HG03103 (cell line): Measurements from ENCODE around the gene VANGL1.

ENCODE experiments used
- ATAC-seq: cut with Tn5 transposase; IDR thresholded peaks from one replicate; pipeline ENCODE4 v1.9.1; 2021; ENCODE audit warnings: low read depth; ENCODE audit not compliant: unreplicated experiment

The VANGL1 gene

DNA sequence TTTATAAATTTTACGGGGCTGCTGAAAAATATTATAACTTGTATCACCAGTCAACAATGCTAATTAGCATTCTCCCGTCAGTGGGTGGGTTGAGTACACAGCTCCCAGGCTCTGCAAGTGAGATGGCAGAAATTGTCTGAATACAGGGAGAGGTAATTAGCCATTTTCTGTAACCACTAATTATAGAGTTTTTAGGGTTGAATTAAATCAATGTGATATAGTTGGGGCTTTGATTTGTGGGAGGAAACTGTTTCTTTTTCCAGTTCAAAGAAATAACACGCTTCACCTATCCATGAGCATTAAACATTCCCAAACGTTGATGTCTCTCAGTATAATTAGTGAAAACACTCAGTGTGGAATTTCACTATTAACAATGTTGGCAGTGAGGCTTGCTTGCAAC, 1.5 kb downstream of the VANGL1 start:
- ATAC-seq: no peak

DNA sequence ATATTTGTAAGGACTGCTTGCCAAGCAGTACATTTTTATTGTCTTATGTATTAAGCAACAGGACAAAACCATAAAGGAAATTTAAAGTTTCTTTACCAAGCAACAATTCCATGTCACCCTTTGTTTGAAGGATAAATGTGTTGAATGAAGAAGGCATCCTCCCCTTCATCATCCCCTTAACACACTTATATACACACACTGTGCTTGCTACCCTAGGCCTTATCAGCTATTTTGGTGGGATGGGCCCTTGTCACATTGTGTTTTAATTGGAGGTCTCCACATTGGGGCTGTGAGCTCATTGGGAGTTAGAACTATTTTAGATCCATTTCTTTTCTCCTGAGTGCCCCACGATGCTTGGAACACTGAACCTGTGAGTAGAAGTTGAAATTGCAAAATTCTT, 1.9 kb downstream of the VANGL1 start:
- ATAC-seq: no peak

- ATAC-seq: no peak
These were observed 2.3 kb downstream of the VANGL1 start for GRCh38 chr1:115644109-115644508.

GRCh38 chr1:115647047-115647446, 5.3 kb downstream of the VANGL1 start:
- ATAC-seq: no peak

DNA sequence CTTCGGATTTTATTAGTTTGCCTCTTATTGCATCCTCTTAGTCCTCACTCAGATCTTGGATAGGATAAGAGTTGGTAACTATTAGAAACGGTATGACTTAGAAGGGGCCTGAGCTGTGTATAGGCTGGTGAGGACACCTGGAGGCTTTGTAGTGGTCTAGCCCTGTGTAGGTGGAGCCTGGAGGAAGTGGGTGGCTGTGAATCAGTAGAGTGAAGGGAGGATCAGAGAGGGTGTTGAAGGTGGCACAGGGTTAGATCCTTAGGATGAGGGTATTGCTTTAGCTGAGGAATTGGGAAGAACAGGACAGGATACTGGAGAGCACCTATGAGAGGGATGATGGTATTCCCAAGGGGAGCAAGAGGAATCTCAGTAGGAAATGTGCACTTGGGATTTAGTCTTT, 5.7 kb downstream of the VANGL1 start:
- no peak for ATAC-seq

- ATAC-seq: no peak
These were observed 6.3 kb downstream of the VANGL1 start for GRCh38 chr1:115647919-115648650.

DNA sequence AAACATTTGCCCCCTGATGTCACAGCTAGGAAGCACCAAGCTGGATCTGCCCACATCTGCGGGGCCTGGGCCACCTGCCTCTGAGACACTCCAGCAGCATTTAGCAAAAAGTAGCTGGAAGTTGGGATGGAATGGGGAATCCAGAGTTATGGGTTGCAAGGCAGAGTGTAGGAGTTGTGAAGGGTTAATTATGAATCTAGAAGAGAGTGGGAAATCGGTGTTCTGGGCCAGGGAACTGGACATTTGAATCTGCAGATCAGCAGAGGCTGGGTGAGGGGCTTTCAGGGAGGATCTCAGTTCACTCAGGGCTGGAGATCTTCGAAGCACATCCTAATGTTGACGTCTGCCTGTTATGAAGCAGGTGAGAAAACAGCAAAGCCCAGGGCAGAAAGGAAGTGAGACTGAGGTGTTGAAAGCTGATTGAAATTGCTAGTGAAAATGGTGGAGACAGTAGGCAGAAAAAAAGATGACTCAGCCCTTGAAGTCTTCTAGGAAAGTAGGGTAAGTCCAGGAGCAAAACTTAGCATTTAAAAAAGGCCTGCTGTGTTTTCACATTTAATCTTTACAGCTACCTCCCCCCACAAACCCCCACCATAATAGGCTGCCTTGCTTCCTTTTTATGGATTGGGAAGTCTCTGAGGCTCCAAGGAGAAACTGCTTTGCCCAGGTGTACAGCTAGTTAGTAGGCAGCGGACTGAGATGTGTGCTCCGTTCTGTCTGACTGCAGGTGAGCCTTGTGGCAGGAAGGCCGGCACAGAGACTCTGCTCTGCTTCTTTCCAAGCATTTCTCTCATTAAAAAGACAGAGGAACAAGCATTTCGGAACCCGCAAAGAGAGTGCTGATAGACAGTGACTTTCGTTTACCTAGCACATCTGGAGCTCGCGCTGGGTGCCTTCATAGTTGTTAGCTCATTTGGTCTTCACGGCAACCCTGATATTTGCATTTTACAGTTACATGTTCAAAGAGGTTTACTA, 7.2 kb downstream of the VANGL1 start:
- peak; percentile 81 for ATAC-seq

- ATAC-seq: no peak
These were observed 8.2 kb downstream of the VANGL1 start for GRCh38 chr1:115649964-115650363.

- ATAC-seq: no peak
These were observed 9.2 kb downstream of the VANGL1 start for GRCh38 chr1:115650961-115651360.

DNA sequence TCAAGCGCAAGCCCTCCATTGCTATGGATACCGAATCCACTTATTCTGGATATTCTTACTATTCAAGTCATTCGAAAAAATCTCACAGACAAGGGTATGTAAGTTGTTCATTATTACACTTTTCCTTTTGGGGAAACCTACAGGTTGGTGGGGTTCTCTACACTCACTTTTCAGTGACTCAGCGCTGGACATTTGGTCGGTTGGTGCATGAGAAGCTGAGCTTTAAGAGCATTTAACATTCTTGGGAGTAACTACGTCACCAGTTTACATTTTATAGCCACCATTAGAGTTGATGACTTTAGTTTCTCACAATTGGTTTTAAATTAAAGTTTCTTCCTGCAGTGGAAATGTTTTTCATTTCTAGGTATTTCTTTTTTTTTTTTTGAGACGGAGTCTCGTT, 9.6 kb downstream of the VANGL1 start:
- no peak for ATAC-seq

DNA sequence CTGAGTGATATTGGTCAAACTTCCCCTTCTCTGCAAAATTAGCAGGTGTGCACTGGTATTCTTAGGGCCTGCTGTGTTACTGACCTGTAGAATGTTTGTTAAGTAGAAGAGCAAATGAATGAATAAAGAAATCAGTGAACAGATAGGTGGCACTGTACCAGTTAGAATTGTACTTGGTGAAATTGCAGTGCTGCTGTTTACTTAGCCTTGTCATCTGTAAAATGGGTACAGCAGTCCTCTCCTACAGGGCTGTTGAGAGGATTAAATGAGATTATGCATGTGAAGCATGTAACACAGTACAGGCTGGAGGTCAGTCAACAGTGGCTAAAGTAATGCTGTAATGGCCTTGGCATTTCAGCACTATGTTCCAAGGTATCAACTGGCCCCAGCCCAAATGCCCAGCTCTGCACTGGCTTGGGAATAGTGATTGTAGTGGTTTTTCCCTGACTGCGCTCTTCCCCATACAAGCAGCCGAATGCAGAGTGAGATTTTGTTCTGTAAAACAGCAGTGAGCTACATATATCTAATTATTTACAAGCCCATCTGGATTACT, 10.5 kb downstream of the VANGL1 start:
- ATAC-seq: no peak

- no peak for ATAC-seq
These were observed 12.4 kb downstream of the VANGL1 start for GRCh38 chr1:115654125-115654524.

- ATAC-seq: no peak
These were observed 13.0 kb downstream of the VANGL1 start for GRCh38 chr1:115654663-115655305.

DNA sequence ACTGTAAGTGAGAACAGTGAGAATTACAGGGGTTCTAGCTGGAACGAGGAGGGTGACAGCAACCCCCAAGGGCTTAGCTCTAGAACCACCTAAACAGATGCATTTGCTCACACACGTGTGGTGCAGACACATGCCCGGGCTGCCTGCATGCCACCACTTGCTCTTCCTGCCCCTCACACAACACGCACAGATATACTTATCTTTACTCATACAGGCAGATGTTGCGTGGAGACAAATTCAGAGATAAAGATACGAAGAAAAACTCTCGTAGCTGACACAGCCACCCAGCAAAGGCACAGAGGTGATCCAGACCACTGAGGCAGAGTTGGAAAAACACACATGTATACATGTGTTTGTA, 13.5 kb downstream of the VANGL1 start:
- ATAC-seq: no peak

DNA sequence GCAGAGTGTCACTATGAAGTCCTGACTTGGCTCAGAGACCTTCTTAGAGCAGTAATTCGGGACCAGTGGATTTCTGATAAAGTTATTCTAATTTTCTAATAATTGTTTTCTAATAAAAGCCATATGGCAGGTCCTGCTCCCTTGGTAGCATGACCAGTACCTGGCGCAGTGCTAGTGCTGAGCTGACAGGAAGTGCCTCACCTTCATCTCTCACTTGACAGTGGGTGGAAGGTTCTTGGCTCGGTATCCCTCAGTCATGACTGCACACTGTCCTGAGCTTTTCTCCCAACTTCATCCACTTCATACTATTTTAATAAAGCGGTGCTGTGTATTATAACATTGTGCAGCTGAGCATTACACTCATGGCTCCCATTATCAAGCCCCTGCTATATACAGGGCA, 14.1 kb downstream of the VANGL1 start:
- ATAC-seq: no peak

DNA sequence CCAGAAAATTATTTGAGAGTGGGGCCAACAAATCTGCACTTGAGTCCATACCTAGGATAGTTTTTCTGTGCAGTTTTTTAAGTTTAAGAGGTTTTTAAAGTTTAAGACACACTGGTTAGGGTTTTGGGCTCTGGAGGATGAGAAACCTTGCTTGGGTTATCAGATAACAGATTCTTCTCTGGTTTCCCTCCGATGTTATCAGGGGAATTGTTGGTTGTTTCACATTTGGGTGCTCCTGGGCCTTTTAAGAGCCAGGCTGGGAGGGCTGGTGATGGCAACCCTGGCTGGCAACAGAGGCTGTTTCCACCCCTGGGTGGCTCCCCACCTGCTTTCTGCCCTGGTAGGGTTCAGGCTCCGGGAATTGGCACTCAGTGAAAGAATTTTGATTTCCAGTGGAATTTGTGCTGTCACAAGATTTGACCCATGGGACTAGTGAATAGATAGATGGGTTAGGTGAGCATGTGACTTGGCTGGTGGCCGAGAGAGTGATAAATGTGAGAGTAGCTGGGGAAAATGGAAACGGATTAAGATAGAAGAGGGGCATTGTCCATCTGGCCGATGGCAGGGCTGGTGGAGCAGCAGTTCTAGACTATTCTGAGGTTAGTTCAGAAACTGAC, 14.8 kb downstream of the VANGL1 start:
- ATAC-seq: no peak

DNA sequence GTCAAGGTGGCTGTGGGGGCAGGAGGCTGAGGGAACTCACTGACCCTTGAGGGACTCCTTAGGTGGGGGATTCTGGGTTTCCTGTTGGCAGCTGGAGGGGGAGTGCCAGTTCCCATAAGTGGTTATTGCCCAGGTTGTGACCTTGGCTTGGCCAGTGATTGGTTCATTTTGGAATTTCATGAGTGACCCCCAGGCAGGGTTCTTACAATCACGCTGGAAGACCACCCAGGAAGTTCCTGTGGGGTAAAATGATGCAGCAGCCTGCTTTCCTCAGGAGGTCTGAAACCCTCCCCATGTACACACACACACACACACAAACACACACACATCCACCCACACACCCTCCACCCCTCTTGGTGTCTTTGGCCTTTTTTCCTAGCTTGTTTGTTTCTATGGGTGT, 16.9 kb downstream of the VANGL1 start:
- ATAC-seq: no peak

DNA sequence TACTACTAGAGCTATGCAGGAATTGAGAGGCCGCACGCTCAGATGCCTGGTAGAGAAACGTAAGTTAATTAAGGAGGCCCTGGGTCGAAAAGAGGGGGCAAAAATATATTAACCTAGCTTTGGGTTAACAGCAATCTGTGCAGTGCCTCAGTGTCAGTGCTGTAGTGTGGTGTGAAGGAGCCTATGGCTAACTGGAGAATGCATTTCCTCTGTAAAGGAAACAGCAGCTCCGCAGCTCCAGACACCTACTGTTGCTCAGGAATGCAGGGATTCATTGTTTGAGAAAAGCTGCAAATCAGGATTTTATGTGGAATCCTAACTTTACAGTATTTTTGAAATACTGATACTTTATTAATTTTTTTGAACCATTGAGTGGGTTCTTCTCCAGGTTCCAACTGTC, 18.4 kb downstream of the VANGL1 start:
- no peak for ATAC-seq

DNA sequence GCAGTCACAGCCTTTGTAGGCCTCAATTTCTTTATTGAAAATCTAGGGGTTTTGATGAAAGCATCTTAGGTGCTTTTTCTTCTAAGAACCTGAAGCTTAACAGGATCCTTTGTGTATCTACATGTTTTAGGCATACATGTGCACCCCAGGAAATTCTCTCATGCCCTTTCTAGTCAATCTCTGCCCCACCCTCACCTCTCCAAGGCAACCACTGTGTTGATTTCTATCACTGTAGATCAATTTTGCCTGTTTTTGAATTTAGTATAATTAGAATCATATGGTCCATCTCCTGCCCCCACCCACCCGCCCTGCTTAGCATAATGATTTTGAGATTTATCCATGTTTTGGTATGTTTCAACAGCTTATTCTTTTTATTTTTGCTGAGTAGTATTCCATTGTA, 19.4 kb downstream of the VANGL1 start:
- ATAC-seq: no peak

GRCh38 chr1:115665319-115666096, 23.7 kb downstream of the VANGL1 start:
- ATAC-seq: no peak
